Measurements from ENCODE around the gene PPARGC1A. TPM values are rescaled to one million over a fixed set of nuclear protein-coding genes. Genes with fewer than 3 reads are reported as not detected.
A peak's percentile ranks its signal among the peaks of the same experiment; 100 is the strongest.

The PPARGC1A gene, protein sequence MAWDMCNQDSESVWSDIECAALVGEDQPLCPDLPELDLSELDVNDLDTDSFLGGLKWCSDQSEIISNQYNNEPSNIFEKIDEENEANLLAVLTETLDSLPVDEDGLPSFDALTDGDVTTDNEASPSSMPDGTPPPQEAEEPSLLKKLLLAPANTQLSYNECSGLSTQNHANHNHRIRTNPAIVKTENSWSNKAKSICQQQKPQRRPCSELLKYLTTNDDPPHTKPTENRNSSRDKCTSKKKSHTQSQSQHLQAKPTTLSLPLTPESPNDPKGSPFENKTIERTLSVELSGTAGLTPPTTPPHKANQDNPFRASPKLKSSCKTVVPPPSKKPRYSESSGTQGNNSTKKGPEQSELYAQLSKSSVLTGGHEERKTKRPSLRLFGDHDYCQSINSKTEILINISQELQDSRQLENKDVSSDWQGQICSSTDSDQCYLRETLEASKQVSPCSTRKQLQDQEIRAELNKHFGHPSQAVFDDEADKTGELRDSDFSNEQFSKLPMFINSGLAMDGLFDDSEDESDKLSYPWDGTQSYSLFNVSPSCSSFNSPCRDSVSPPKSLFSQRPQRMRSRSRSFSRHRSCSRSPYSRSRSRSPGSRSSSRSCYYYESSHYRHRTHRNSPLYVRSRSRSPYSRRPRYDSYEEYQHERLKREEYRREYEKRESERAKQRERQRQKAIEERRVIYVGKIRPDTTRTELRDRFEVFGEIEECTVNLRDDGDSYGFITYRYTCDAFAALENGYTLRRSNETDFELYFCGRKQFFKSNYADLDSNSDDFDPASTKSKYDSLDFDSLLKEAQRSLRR
- total RNA-seq = not detected
- total RNA-seq = 0 to 0.23 reads per million in 2 donors

DNA sequence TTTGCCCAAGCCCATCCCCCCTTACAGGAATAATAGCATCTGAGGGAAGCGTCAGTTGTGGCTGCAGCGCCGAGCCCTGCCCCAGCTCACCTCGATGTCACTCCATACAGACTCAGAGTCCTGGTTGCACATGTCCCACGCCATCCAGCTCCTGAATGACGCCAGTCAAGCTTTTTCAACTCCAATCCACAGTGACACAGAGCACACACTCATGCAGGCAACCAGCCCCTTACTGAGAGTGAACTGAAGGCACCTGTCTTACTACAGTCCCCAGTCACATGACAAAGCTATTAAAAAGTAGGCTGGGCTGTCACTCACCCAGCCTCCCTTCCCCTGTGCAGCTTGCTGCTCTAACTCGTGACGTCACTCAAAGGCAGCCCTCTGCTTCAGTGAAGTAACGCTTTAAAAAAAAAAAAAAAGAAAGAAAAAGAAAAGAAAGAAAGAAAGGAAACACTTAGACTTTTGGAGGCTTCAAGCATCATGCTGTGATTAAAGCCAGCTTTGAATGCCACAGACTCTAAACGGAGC, at the start of gene PPARGC1A:
Gene PPARGC1A (minus strand): TSS at position 234 of the 528 bp plus-strand sequence. CDS start 90 bp downstream, at position 144.
- peak; percentile 42 for ATAC-seq
- Mint-ChIP-seq H3K4me1 (peaks cover 8% of the 10 kb centered on the region), H3K27me3 (peaks cover 8% of the 10 kb centered on the region), H3K4me3 (peak within 1 kb of the TSS; percentile 57), H3K27ac (no peak within 1 kb of the TSS), H3K36me3 (ENCODE audit: low read depth) (no peaks in the 10 kb centered on the region)
- no peak for DNase-seq
- H3K9me3 ChIP-seq (ENCODE audit: control insufficient read depth, low read length, poor library complexity, severe bottlenecking) = no peaks in the 10 kb centered on the region

DNA sequence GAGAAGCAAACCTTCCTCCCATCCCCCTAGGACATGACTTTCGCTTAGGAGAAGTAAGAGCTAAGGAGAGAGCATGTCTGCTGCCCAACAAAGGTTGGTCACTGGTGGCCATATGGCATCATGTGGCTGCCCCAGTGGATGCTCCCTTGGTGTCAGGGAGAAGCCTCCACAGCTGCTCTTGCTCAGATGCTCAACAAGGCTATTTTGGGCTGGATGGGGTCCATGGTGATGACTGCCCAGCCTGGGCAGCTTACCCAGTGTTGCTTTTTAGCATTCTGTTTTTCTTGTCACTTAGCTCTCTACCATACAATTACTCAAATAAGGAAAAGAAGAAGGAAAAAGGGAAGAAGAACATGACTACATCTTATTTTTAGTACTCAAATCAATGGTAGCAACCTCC, 48.9 kb upstream of the PPARGC1A start:
- no peak overlapping the region for H3K4me3 Mint-ChIP-seq
- DNase-seq (no peak), ATAC-seq (no peak)
- H3K36me3 Mint-ChIP-seq (ENCODE audit: low read depth) = no peaks in the 10 kb centered on the region
- H3K27ac Mint-ChIP-seq = no peak overlapping the region
- no peaks in the 10 kb centered on the region for H3K4me1 Mint-ChIP-seq
- H3K9me3 ChIP-seq (ENCODE audit: control insufficient read depth, low read length, poor library complexity, severe bottlenecking) = no peaks in the 10 kb centered on the region
- no peaks in the 10 kb centered on the region for H3K27me3 Mint-ChIP-seq

DNA sequence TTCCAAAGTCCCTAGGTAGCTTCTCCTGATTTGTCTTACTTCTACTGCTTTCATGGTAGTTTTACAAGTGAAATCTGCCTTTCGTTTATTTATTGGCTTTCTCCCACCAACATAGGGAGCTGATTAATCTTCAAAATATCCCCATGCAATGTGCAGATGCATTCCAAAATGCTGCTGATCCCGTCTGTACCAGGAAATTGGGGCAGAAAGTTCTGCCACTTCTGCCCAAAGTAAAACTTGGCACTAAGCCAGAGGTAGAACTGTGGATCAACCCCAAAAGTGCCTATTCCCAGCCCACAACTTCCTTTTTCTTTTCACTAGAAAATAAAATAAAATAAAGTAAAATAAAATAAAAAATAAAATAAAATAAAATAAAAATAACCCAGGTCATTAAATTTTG, 47.3 kb upstream of the PPARGC1A start:
- DNase-seq = no peak
- no peak for ATAC-seq
- no peaks in the 10 kb centered on the region for H3K9me3 ChIP-seq (ENCODE audit: control insufficient read depth, low read length, poor library complexity, severe bottlenecking)
- Mint-ChIP-seq H3K36me3 (ENCODE audit: low read depth) (no peaks in the 10 kb centered on the region), H3K27me3 (no peaks in the 10 kb centered on the region), H3K4me3 (no peak overlapping the region), H3K4me1 (no peaks in the 10 kb centered on the region), H3K27ac (no peak overlapping the region)

DNA sequence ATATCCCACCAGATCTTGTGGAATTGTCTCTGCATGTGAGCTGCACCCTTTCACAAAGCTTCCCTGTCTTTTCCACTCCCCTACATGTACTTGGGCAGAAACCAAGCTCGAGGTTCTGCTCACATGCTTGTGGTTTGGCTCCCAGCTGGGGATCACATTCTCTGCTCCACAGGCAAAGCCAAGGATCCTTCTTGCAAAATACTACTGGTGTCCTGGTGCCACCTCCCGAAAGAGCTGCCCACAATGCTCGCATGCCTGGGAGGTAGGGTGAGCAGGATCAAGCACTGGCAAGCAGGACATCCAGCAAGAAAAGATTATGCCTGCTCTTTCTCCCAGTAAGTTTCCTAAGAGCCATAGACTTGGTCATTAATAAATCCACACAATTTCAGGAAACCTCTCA, 45.1 kb upstream of the PPARGC1A start:
- Mint-ChIP-seq H3K4me3 (no peak overlapping the region), H3K4me1 (no peaks in the 10 kb centered on the region), H3K27ac (no peak overlapping the region), H3K36me3 (ENCODE audit: low read depth) (no peaks in the 10 kb centered on the region), H3K27me3 (no peaks in the 10 kb centered on the region)
- ATAC-seq (no peak), DNase-seq (no peak)
- no peaks in the 10 kb centered on the region for H3K9me3 ChIP-seq (ENCODE audit: control insufficient read depth, low read length, poor library complexity, severe bottlenecking)

DNA sequence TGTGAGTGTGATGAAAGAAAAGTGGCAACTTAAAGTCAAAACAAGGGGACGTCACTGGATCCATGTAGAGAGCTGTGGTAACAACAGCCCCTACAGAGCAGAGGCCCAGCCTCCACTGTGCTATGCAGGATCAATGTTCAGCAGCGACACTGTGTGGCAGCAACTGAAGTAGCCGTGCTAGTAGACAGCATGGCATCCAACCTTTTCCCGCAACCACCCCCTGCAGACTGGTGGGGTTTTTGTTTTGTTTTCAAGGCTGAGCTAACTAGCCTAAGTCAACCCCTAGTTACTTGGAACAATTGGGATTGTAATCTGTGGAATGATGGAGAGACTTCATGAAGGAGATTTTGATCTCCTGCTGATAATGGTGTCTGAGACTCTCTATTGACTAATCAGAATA, 44.4 kb upstream of the PPARGC1A start:
- H3K27ac Mint-ChIP-seq = no peak overlapping the region
- ATAC-seq (no peak), DNase-seq (no peak)
- no peak overlapping the region for H3K4me3 Mint-ChIP-seq
- no peaks in the 10 kb centered on the region for H3K27me3 Mint-ChIP-seq
- H3K9me3 ChIP-seq (ENCODE audit: control insufficient read depth, low read length, poor library complexity, severe bottlenecking) = no peaks in the 10 kb centered on the region
- H3K36me3 Mint-ChIP-seq (ENCODE audit: low read depth) = no peaks in the 10 kb centered on the region
- no peaks in the 10 kb centered on the region for H3K4me1 Mint-ChIP-seq

DNA sequence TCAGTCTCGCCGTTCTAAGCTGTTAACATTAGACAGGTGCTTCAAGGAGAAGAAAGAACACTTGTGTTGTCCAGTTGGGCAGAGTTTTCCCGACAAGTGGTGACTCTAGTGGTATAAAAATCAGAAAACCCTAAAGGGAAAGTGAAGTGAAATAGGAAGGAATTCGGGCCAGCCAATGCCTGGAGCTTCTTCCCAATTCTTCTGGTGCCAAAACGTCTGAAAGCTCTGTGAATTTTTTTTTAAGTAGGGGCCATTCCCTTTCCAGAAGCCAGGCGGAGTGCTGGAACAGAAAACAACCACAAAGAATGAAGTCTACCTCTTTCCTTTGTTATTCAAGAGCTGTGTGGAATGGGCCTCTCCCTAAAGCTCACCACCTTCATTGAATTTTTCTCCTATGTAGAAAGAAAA, 43.1 kb upstream of the PPARGC1A start:
- ATAC-seq (no peak), DNase-seq (no peak)
- H3K36me3 Mint-ChIP-seq (ENCODE audit: low read depth) = no peaks in the 10 kb centered on the region
- no peaks in the 10 kb centered on the region for H3K9me3 ChIP-seq (ENCODE audit: control insufficient read depth, low read length, poor library complexity, severe bottlenecking)
- no peaks in the 10 kb centered on the region for H3K4me1 Mint-ChIP-seq
- H3K27me3 Mint-ChIP-seq = no peaks in the 10 kb centered on the region
- H3K4me3 Mint-ChIP-seq = no peak overlapping the region
- H3K27ac Mint-ChIP-seq = no peak overlapping the region

DNA sequence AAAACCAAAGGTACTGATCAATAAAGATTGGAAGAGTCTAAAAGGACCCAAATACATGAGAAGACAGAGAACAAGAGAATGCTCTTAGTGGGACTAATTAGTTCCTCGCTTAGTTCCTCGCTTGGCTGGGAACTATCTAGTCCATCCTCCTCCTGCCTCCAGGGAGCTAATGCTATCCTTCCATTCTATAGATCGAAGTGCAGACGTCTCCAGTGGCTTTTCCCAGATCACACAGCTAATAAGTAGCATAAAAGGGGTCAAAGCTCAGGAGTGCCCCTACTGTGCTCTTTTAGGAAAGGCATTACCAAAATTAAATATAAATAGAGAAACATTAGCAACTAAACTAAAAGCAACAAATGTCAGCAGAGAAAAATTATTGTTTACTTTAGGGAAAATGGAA, 42.3 kb upstream of the PPARGC1A start:
- no peak for ATAC-seq
- H3K9me3 ChIP-seq (ENCODE audit: control insufficient read depth, low read length, poor library complexity, severe bottlenecking) = no peaks in the 10 kb centered on the region
- Mint-ChIP-seq H3K36me3 (ENCODE audit: low read depth) (no peaks in the 10 kb centered on the region), H3K4me1 (no peaks in the 10 kb centered on the region), H3K4me3 (no peak overlapping the region), H3K27me3 (no peaks in the 10 kb centered on the region), H3K27ac (no peak overlapping the region)
- DNase-seq = no peak

DNA sequence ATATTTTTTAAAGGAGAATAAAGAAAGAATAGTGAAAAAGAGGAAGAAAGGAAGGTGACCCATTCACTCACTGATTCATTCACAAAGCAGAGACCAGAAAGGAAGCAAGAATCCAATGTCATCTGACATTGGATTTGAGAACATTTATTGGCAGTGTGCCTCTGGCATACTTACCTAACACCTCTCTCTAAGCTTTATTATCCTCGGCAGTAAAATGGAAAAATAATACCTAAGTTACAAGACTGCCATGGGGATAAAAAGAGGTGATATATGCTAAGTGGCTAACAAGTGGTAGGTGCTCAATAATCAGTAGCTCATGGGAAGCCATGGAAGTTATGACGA, 41.6 kb upstream of the PPARGC1A start:
- DNase-seq (no peak), ATAC-seq (no peak)
- no peak overlapping the region for H3K27ac Mint-ChIP-seq

DNA sequence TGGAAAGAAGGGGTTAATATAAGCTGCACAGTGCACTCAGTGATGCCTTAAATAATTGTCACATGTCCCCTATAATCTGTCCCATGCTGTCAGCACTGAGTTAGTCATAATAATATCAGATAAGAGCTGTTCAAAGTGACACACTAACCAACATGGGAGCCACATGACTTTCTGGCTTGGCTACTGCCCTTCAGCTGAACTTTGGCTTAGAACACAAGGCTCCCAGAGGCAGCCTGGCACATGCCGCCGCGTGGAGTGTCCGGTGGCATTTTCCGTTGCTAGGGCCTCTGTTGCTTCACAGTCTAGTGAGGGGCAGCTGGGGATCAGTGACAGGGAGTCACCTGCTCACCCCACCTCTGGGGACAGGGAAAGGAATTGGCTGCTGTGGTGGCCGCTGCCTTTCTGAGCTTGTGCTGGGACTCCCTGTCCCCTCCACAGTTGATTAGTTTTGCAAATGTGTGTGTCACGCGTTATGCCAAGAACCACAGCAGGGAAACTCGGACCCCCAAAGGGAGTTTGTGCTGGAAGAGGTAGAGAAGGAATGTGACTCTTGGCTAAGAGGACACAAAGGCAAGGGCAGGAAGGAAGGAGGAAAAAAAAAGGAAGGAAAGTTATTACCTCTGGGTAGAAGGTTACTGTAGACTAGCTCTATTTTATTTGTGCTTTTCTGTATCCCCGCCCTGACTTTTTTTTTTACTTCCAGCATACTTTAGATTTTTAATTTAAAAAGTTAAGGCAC, 41.1 kb upstream of the PPARGC1A start:
- Mint-ChIP-seq H3K4me3 (no peak overlapping the region), H3K4me1 (no peaks in the 10 kb centered on the region), H3K36me3 (ENCODE audit: low read depth) (no peaks in the 10 kb centered on the region), H3K27me3 (no peaks in the 10 kb centered on the region), H3K27ac (no peak overlapping the region)
- no peaks in the 10 kb centered on the region for H3K9me3 ChIP-seq (ENCODE audit: control insufficient read depth, low read length, poor library complexity, severe bottlenecking)
- ATAC-seq (no peak), DNase-seq (no peak)

More for the DNA sequence above, 41.6 kb upstream of the PPARGC1A start:
- no peaks in the 10 kb centered on the region for H3K36me3 Mint-ChIP-seq (ENCODE audit: low read depth)
- H3K27me3 Mint-ChIP-seq = no peaks in the 10 kb centered on the region
- no peaks in the 10 kb centered on the region for H3K9me3 ChIP-seq (ENCODE audit: control insufficient read depth, low read length, poor library complexity, severe bottlenecking)
- H3K4me1 Mint-ChIP-seq = no peaks in the 10 kb centered on the region
- no peak overlapping the region for H3K4me3 Mint-ChIP-seq

DNA sequence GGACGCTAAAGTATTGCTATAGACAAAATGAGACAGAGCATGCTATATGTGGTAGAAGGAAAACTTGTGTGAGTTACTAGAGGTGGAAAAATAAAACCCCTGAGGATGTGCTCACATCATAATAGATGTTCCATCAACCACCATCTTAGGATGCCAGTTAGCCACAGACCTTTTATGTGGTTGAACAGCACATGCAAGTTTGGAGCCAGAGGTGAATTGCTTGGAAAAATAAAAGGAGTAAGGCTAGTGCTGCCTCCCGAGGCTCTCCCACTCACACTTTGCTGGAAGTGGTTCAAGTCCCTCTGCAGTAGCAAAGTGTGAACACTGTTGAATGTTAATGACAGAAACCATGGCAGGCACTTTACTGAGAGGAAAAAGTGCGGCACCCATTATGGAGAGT, 39.4 kb upstream of the PPARGC1A start:
- H3K36me3 Mint-ChIP-seq (ENCODE audit: low read depth) = no peaks in the 10 kb centered on the region
- no peaks in the 10 kb centered on the region for H3K27me3 Mint-ChIP-seq
- DNase-seq (no peak), ATAC-seq (no peak)
- no peaks in the 10 kb centered on the region for H3K4me1 Mint-ChIP-seq
- H3K4me3 Mint-ChIP-seq = no peak overlapping the region
- no peaks in the 10 kb centered on the region for H3K9me3 ChIP-seq (ENCODE audit: control insufficient read depth, low read length, poor library complexity, severe bottlenecking)
- no peak overlapping the region for H3K27ac Mint-ChIP-seq

DNA sequence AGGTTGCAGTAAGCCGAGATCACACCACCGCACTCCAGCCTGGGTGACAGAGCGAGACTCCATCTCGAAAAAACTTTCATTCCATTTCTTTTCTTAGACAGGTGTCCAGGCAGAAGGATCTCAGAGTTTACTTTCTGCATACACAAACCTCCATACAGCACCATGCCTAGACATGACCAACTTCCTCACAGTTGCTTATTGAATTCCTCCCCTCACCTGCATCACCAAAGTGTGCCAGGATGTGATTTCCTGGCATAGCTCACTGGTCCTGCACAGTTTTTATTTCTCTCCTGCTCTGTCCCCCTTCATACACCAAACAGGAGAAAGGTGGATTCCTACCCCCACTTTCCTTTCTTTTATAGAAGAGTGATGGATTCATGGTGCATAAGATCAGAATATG, 34.7 kb upstream of the PPARGC1A start:
- Mint-ChIP-seq H3K27ac (no peak overlapping the region), H3K36me3 (ENCODE audit: low read depth) (no peaks in the 10 kb centered on the region), H3K4me1 (no peaks in the 10 kb centered on the region), H3K27me3 (no peaks in the 10 kb centered on the region), H3K4me3 (no peak overlapping the region)
- DNase-seq (no peak), ATAC-seq (no peak)
- H3K9me3 ChIP-seq (ENCODE audit: control insufficient read depth, low read length, poor library complexity, severe bottlenecking) = no peaks in the 10 kb centered on the region

DNA sequence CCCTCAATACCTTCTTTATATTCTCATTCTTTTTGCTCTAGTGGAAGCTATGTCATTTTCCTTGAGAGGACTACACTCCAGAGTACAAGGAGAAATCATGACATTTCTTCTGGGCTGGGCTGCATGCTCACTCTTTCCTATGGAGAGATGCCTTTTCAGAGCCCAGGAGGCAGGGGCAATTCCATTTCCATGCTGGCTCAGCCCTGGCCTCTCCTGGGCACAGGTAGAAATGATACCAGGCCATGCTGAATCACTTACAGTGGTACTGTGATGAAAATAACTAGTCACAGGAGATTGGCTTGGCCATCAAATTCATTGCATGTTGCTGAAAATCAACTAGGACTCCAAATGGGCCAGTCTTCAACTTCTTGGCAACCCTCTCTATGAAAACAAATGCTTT, 34.0 kb upstream of the PPARGC1A start:
- no peak for ATAC-seq
- Mint-ChIP-seq H3K4me1 (no peaks in the 10 kb centered on the region), H3K27me3 (no peaks in the 10 kb centered on the region), H3K36me3 (ENCODE audit: low read depth) (no peaks in the 10 kb centered on the region), H3K27ac (no peak overlapping the region), H3K4me3 (no peak overlapping the region)
- H3K9me3 ChIP-seq (ENCODE audit: control insufficient read depth, low read length, poor library complexity, severe bottlenecking) = no peaks in the 10 kb centered on the region
- no peak for DNase-seq

DNA sequence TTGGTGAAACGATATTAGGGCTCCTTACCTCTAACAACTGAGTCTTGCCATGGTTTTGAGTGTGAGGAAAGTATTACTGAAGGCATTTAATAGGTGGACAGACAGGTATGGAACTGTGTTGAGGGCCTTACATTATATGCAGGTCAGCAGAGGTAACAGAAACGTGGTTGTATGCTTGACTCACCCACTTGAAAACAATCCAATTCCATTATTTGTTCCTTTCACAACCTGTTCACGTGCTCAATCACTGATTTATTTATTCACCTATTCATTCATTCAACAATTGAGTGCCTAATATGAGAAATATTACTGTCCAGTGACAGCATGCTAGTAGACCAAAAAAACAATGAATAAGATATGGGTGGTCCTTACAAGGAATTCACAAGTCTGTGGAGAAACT, 33.3 kb upstream of the PPARGC1A start:
- DNase-seq (no peak), ATAC-seq (no peak)
- no peak overlapping the region for H3K27ac Mint-ChIP-seq
- no peaks in the 10 kb centered on the region for H3K4me1 Mint-ChIP-seq
- H3K9me3 ChIP-seq (ENCODE audit: control insufficient read depth, low read length, poor library complexity, severe bottlenecking) = no peaks in the 10 kb centered on the region
- H3K27me3 Mint-ChIP-seq = no peaks in the 10 kb centered on the region
- no peaks in the 10 kb centered on the region for H3K36me3 Mint-ChIP-seq (ENCODE audit: low read depth)
- no peak overlapping the region for H3K4me3 Mint-ChIP-seq

All from T-helper 17 cell (primary cell).